ENCODE data around the gene SDCBP2. TPM values are rescaled to one million over a fixed set of nuclear protein-coding genes. Genes with fewer than 3 reads are reported as not detected.

Gene SDCBP2
- polyA plus RNA-seq, 2 of the 4 experiments (the other 2 are of a cell fraction): 0.35 to 0.58 TPM

DNA sequence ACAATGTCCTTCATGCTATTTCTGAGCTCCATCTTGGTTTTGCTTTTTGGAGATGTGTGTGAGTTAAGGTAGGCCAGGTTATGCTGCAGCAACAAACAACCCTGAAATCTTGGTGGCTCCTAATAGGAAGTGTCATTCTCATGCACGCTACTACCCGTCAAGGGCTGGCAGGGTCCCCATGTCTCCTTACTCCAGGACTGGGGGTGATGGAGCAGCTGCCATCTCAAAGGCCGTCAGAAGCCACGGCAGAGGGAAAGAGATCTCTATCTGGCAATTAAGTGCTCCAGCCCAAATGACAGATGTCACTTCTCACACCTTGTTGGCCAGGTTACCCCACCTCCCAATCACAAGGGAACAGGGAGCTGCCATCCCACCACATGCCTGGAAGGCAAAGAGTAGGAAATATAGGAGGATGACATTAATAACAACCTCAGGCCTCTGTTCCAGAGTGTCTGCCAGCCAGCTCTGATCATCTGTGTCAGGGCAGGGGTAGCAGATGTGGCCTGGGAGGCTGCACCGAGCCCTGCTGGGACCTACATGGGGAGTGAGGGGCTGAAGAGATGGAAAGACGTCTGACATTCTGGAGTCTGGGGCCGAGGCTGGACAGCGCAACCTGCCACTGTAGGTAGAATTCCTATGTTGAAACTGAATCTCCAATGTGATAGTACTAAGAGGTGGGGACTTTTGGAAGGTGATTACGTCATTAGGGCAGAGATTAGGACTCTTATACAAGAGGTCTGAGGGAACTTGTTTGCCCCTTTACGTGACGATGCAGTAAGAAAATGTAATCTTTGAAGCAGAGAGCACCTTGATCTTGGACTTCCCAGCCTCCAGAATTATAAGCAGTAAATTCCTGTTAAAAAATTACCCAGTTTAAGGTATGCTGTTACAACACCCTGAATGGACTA, 4.8 kb upstream of the SDCBP2 start:
- Histone ChIP-seq H3K4me3 (no peak overlapping the region), H3K4me2 (no peak overlapping the region), H3K9me3 (no peaks in the 10 kb centered on the region), H3K27ac (no peak overlapping the region), H3K4me1 (peaks cover 11% of the 10 kb centered on the region; the same call in 2 of the 3 replicates)
- FAIRE-seq (no peak), DNase-seq (ENCODE audit: low read depth in 1 of 2, low spot score in 1 of 2) (no peak), ATAC-seq (no peak)
- 97% methylated on average over 11 of the region's 11 CpGs for WGBS (ENCODE audit: missing lambda C conversion rate)
- ChIA-PET POLR2A (no interaction called here), CTCF (interaction anchor here (1.7 to 1.8 kb wide), 2 partner anchors 8 to 170 kb away, joined by 6 to 7 read pairs; no protein-coding TSS in a partner anchor)
- TF ChIP-seq EHMT2 (IDR thresholded peaks at IDR 0.05; ENCODE audit: low read depth) (no peak), NR3C1 (IDR thresholded peaks at IDR 0.05) (no peak), TP53 (CRISPR knock-in tag; IDR thresholded peaks at IDR 0.05) (no peak), EP300 (IDR thresholded peaks at IDR 0.05) (no peak), HOXB13 (CRISPR knock-in tag; IDR thresholded peaks at IDR 0.05; ENCODE audit: low read depth) (no peak), CEBPB (IDR thresholded peaks at IDR 0.05) (no peak), RAD21 (conservative IDR thresholded peaks at IDR 0.05 in 1 of 2, IDR thresholded peaks at IDR 0.05 in 1 of 2) (no peak), TFCP2L1 (CRISPR knock-in tag; IDR thresholded peaks at IDR 0.05) (no peak), FOSL2 (IDR thresholded peaks at IDR 0.05) (no peak), FOSL2 (CRISPR knock-in tag; IDR thresholded peaks at IDR 0.05) (no peak), FOXS1 (CRISPR knock-in tag; IDR thresholded peaks at IDR 0.05) (no peak), MAZ (IDR thresholded peaks at IDR 0.05; ENCODE audit: borderline replicate concordance, low read depth, low read length) (no peak), BHLHE40 (IDR thresholded peaks at IDR 0.05; ENCODE audit: low read depth, low read length) (no peak), CHD4 (IDR thresholded peaks at IDR 0.05; ENCODE audit: borderline replicate concordance) (no peak), PHF8 (IDR thresholded peaks at IDR 0.05; ENCODE audit: borderline replicate concordance, low read depth) (no peak)
- TF ChIP-seq, protein P1, sequence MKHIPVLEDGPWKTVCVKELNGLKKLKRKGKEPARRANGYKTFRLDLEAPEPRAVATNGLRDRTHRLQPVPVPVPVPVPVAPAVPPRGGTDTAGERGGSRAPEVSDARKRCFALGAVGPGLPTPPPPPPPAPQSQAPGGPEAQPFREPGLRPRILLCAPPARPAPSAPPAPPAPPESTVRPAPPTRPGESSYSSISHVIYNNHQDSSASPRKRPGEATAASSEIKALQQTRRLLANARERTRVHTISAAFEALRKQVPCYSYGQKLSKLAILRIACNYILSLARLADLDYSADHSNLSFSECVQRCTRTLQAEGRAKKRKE (CRISPR knock-in tag; IDR thresholded peaks at IDR 0.05; ENCODE audit: low read depth): no peak
- TF ChIP-seq, protein P2, sequence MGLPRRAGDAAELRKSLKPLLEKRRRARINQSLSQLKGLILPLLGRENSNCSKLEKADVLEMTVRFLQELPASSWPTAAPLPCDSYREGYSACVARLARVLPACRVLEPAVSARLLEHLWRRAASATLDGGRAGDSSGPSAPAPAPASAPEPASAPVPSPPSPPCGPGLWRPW (IDR thresholded peaks at IDR 0.05): no peak
- TF ChIP-seq, protein P3, sequence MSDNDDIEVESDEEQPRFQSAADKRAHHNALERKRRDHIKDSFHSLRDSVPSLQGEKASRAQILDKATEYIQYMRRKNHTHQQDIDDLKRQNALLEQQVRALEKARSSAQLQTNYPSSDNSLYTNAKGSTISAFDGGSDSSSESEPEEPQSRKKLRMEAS (IDR thresholded peaks at IDR 0.05): no peak

DNA sequence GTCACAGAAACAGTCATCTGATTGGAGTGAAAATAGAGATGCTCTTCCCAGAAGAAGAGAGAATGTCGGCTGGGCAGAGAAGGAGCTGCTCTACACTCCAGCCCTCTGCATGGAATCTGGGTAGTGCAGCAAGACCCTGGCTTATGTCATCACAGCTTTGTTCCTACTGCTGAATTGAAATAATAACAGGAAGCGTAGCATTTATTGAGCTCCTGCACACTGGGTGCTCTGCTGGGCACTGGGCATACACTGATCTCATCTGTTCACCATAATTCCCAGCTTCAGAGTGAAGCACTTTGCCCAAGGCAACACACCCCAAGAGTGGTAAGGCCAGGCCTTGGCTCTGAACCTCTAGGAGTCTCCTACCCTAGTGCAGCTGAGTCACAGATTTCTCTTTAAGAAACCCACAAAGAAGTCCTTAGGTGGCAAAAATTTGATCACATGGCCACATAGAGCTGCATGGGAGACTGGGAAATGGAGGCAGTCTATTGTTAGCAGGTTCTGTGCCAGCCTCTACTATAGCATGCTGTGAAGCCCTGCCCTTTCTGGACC, 3.9 kb upstream of the SDCBP2 start:
- Histone ChIP-seq H3K4me1 (peaks cover 20% of the 10 kb centered on the region), H3K9me3 (no peaks in the 10 kb centered on the region), H3K4me2 (no peak overlapping the region), H3K27ac (no peak overlapping the region), H3K4me3 (no peak overlapping the region)
- 88% methylated on average over 2 of the region's 2 CpGs for WGBS (ENCODE audit: missing lambda C conversion rate)
- ATAC-seq (no peak), DNase-seq (ENCODE audit: low read depth in 1 of 2, low spot score in 1 of 2) (no peak), FAIRE-seq (no peak)
- ChIA-PET POLR2A (no interaction called here), CTCF (interaction anchor here (0.7 to 1.4 kb wide), 5 partner anchors 17 to 171 kb away, joined by 3 to 4 read pairs (median 3); no protein-coding TSS in a partner anchor)
- TF ChIP-seq NPAS2 (CRISPR knock-in tag; IDR thresholded peaks at IDR 0.05; ENCODE audit: borderline replicate concordance): no peak
- no peak for TF ChIP-seq NR3C1 (IDR thresholded peaks at IDR 0.05)
- TF ChIP-seq HDAC2 (IDR thresholded peaks at IDR 0.05): no peak
- no peak for TF ChIP-seq SMC3 (IDR thresholded peaks at IDR 0.05)
- no peak for TF ChIP-seq RCOR1 (IDR thresholded peaks at IDR 0.05; ENCODE audit: low read depth, low read length)
- TF ChIP-seq KDM5A (IDR thresholded peaks at IDR 0.05): no peak
- TF ChIP-seq, protein P4, sequence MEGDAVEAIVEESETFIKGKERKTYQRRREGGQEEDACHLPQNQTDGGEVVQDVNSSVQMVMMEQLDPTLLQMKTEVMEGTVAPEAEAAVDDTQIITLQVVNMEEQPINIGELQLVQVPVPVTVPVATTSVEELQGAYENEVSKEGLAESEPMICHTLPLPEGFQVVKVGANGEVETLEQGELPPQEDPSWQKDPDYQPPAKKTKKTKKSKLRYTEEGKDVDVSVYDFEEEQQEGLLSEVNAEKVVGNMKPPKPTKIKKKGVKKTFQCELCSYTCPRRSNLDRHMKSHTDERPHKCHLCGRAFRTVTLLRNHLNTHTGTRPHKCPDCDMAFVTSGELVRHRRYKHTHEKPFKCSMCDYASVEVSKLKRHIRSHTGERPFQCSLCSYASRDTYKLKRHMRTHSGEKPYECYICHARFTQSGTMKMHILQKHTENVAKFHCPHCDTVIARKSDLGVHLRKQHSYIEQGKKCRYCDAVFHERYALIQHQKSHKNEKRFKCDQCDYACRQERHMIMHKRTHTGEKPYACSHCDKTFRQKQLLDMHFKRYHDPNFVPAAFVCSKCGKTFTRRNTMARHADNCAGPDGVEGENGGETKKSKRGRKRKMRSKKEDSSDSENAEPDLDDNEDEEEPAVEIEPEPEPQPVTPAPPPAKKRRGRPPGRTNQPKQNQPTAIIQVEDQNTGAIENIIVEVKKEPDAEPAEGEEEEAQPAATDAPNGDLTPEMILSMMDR (IDR thresholded peaks at IDR 0.05): no peak
- no peak for TF ChIP-seq HOXB5 (CRISPR knock-in tag; IDR thresholded peaks at IDR 0.05)
- no peak for TF ChIP-seq EHMT2 (IDR thresholded peaks at IDR 0.05; ENCODE audit: low read depth)
- TF ChIP-seq MAZ (IDR thresholded peaks at IDR 0.05; ENCODE audit: borderline replicate concordance, low read depth, low read length): no peak
- TF ChIP-seq, protein P5, sequence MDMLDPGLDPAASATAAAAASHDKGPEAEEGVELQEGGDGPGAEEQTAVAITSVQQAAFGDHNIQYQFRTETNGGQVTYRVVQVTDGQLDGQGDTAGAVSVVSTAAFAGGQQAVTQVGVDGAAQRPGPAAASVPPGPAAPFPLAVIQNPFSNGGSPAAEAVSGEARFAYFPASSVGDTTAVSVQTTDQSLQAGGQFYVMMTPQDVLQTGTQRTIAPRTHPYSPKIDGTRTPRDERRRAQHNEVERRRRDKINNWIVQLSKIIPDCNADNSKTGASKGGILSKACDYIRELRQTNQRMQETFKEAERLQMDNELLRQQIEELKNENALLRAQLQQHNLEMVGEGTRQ (IDR thresholded peaks at IDR 0.05): no peak
- no peak for TF ChIP-seq FOSB (CRISPR knock-in tag; IDR thresholded peaks at IDR 0.05)
- TF ChIP-seq, protein P3 (IDR thresholded peaks at IDR 0.05): no peak
- TF ChIP-seq ZSCAN20 (CRISPR knock-in tag; IDR thresholded peaks at IDR 0.05): no peak
- no peak for TF ChIP-seq JUN (IDR thresholded peaks at IDR 0.05)
